Heart left ventricle (tissue), 16 donors: ENCODE data around the gene KIF5C. TPM values are rescaled to one million over a fixed set of nuclear protein-coding genes. Genes with fewer than 3 reads are reported as not detected.

Source experiments
- ATAC-seq, 4 donors: fragments of 200-7000 bp; cut with Tn5 transposase; one replicate each; pipeline ENCODE4 v1.9.1; 2020 to 2022; ENCODE audit warnings: moderate library complexity in 4 of 4, mild to moderate bottlenecking in 3 of 4, moderate number of reproducible peaks in 1 of 4
- DNase-seq, 5 donors: peaks; one replicate each; pipeline ENCODE4 v3.0.0-alpha.2; 2020
- H3K27ac ChIP-seq, 12 donors: fragments of 200-600 bp; sonication (generic) in 4 of 12; one replicate each; pipeline versions ENCODE4 v1.5.0 to v1.8.0; 2016 to 2022; ENCODE audit warnings: mild to moderate bottlenecking in 2 of 12
- H3K27me3 ChIP-seq, 9 donors: fragments of 200-600 bp; sonication (generic) in 2 of 9; one replicate each; pipeline versions ENCODE4 v1.5.1 to v1.8.0; 2016 to 2022; ENCODE audit warnings: mild to moderate bottlenecking in 3 of 9
- H3K36me3 ChIP-seq, 9 donors: fragments of 200-600 bp; sonication (generic) in 2 of 9; one replicate each; pipeline versions ENCODE4 v1.5.0 to v1.8.0; 2018 to 2022; ENCODE audit warnings: mild to moderate bottlenecking in 2 of 9
- H3K4me1 ChIP-seq, 12 donors: fragments of 200-600 bp; sonication (generic) in 4 of 12; one replicate each; pipeline versions ENCODE4 v1.5.0 to v1.8.0; 2016 to 2022; ENCODE audit warnings: mild to moderate bottlenecking in 3 of 12
- H3K4me3 ChIP-seq, 12 donors: fragments of 200-600 bp; sonication (generic) in 4 of 12; one replicate each; pipeline versions ENCODE4 v1.5.0 to v1.8.0; 2017 to 2022; ENCODE audit warnings: mild to moderate bottlenecking in 9 of 12, moderate library complexity in 4 of 12
- H3K9me3 ChIP-seq, 12 donors: fragments of 200-600 bp; sonication (generic) in 4 of 12; one replicate each; pipeline versions ENCODE4 v1.5.0 to v1.8.0; 2016 to 2022; ENCODE audit warnings: mild to moderate bottlenecking in 1 of 12
- POLR2A ChIP-seq, 2 donors: fragments of 450-650 bp; IDR thresholded peaks; one replicate each; pipeline ENCODE4 v1.6.1; 2017; ENCODE audit warnings: antibody characterized with exemption in 2 of 2, mild to moderate bottlenecking in 2 of 2, moderate library complexity in 2 of 2
- WGBS, 4 donors: extraction: QIAGEN DNeasy Blood & Tissue Kit in 2 of 4; methylation state at CpG; one replicate each; pipeline versions ENCODE4 v1.1.5 to v1.1.7; 2013 to 2018; 5-methylcytosine and 5-hydroxymethylcytosine counted together
- intact Hi-C, 10 donors: fragments of 100-400 bp; cut with DNase I; formaldehyde crosslinking; loops; one replicate each; pipeline versions ENCODE4 v1.11.1 to v1.14.2; 2022
- polyA plus RNA-seq, 2 donors: library from polyadenylated mRNA; stranded (reverse); fragments of 200-250 nt; gene quantifications; one replicate each; pipeline ENCODE4 v1.2.3, GENCODE V29; 2013
- total RNA-seq, 9 donors: library from RNA; depleted of rRNA in 2 of 9; stranded (reverse); fragments of >200 nt in 2 of 9; fragmentation: NEBNext Ultra II Directional in 3 of 9; extraction: Animal tissue kit (Norgen Biotek cat#: 25700) in 3 of 9; gene quantifications; one replicate each; pipeline versions ENCODE4 v1.1.0 to v1.2.4, GENCODE V29; 2016 to 2023
- TF ChIP-seq, protein P1 (sequence below), 12 donors: fragments of 200-600 bp; sonication (generic) in 4 of 12; IDR thresholded peaks; one replicate each; pipeline versions ENCODE4 v1.5.0 to v1.8.0; 2018 to 2022; ENCODE audit warnings: antibody characterized with exemption in 12 of 12, mild to moderate bottlenecking in 5 of 12
- donor health status: ischemic (EF 13 %, LVEDD 7.1; RV severe dilation, severe dysfunction).
- donor health status: healthy with polysubstance abuse.
- donor health status: DM: no; HTN: yes; CAD: no.
- donor health status: DM: no; HTN: no; CAD: no.
- donor health status: ischemic (EF 25% LVEDD 6.9; RV normal size, moderate dysfunction).
- donor health status: ischemic (EF 25% LVEDD 5.7; RV mildly dilated, moderate dysfunction).
- donor health status: healthy.
- donor health status: DM: yes; HTN: yes; CAD: no.
- donor health status: ischemic (EF 35%, LVEDD 5.7; RV mildly dilated, moderate dysfunction).
- donor health status: nonischemic (EF 11% LVEDD 7.7; RV severe dilation, severe dysfunction).
- donor health status: DM: yes; HTN: yes; CAD: no.
- donor health status: PGD.
- donor health status: ischemic (EF 29% LVEDD 5.4; RV normal size, mild dysfunction).
- donor health status: nonischemic (EF 23%, LVEDD 6.1; RV moderate dilation, normal function).

KIF5C gene
- total and polyA plus RNA-seq, 11 donors: 0.22 to 1.4 (median 0.48) TPM

DNA sequence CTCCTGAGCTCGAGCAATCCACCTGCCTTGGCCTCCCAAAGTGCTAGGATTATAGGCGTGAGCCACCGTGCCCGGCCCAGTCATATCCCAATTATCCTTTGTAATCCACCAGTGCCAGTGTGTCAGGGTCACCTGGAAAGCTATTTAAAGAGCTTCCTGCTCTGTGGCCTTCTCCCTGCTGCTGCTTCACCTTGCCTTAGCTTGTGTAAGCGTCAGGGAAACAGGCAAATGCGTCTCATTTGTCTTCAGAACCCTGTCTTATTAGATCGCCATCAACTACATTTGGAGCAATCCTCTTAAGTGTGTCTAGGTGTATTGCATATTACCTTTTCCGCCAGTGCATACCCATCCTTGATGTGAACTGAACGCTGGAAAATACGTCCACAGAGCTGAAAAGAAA lies 10.2 kb downstream of the KIF5C start:
- TF ChIP-seq, protein P1, sequence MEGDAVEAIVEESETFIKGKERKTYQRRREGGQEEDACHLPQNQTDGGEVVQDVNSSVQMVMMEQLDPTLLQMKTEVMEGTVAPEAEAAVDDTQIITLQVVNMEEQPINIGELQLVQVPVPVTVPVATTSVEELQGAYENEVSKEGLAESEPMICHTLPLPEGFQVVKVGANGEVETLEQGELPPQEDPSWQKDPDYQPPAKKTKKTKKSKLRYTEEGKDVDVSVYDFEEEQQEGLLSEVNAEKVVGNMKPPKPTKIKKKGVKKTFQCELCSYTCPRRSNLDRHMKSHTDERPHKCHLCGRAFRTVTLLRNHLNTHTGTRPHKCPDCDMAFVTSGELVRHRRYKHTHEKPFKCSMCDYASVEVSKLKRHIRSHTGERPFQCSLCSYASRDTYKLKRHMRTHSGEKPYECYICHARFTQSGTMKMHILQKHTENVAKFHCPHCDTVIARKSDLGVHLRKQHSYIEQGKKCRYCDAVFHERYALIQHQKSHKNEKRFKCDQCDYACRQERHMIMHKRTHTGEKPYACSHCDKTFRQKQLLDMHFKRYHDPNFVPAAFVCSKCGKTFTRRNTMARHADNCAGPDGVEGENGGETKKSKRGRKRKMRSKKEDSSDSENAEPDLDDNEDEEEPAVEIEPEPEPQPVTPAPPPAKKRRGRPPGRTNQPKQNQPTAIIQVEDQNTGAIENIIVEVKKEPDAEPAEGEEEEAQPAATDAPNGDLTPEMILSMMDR (IDR thresholded peaks at IDR 0.05): no peak
- no peak for TF ChIP-seq POLR2A (IDR thresholded peaks at IDR 0.05)
- Histone ChIP-seq H3K4me3 (no peak overlapping the region), H3K9me3 (peaks cover 0 to 11% (median 2%) of the 10 kb centered on the region in 12 donors), H3K4me1 (peaks cover 0 to 12% (median 7%) of the 10 kb centered on the region in 12 donors), H3K27me3 (peaks cover 0 to 36% (median 20%) of the 10 kb centered on the region in 9 donors), H3K36me3 (no peaks in the 10 kb centered on the region), H3K27ac (no peak overlapping the region)
- 90 to 93% (median 91%) methylated on average over 10 of the region's 10 CpGs for WGBS, 4 donors
- DNase-seq (no peak), ATAC-seq (no peak)
- intact Hi-C loops: loop anchor here in 1 of 10 donors (10.0 kb wide), 1 partner anchor 240 kb away; the partner anchor contains the start of gene EPC2

DNA sequence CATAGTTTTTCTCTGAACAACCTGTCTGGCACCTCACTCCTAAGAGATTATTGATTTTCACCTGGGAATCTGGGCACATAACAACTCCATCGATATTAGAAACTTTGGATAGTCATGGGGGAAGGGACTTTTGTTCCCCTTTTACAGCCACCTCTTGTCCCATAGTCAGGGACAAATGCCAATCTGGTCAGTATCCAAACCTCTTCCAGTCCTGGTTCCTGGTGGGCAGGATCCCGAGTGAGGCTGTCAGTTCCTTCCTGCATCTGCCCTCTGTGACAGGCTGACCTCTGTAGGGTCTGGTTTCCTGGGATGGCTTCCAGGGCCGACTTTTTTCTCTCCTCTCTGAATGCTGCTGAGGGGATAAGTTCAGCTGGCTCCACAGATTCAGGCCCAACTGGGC lies 11.0 kb downstream of the KIF5C start:
- Histone ChIP-seq H3K27ac (no peak overlapping the region), H3K9me3 (peaks cover 0 to 3% (median 0%) of the 10 kb centered on the region in 12 donors), H3K27me3 (peaks cover 0 to 43% (median 20%) of the 10 kb centered on the region in 9 donors), H3K4me3 (no peak overlapping the region), H3K4me1 (peaks cover 0 to 12% (median 7%) of the 10 kb centered on the region in 12 donors), H3K36me3 (no peaks in the 10 kb centered on the region)
- DNase-seq (no peak), ATAC-seq (no peak)
- no peak for TF ChIP-seq POLR2A (IDR thresholded peaks at IDR 0.05)
- TF ChIP-seq, protein P1 (IDR thresholded peaks at IDR 0.05): no peak
- 34 to 51% (median 40%) methylated on average over 3 of the region's 3 CpGs for WGBS, 4 donors
- intact Hi-C loops: loop anchor here in 1 of 10 donors (10.0 kb wide), 1 partner anchor 241 kb away; the partner anchor contains the start of gene EPC2

DNA sequence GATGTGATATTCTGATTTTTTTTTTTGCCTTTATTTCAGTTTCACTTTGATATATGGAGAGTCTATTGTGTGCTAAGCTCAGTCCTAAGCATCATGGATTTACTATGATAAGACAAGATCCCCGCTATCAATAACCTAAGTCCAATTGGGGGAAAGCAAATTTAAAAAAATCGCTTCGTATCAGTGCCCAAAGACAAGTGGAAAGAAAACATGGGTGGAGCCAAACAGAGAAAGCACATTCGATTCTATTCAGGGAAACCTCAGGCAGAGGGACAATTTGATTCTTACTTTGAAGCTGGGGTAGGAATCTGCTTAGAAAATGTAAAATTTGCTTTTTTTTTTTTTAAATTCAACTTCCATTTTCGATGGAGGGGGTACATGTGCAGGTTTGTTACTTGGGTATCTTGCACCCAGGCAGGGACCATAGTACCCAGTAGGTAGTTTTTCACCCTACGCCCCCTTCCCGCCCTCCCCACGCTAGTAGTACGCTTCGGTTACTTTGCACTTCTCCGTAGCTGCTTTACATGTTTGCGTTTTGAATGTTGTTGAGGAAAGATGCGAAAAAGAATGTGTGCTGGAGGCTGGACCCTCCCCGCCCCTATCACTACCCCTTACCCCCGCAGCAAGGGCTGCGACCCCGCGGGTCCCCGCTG lies 12.4 kb downstream of the KIF5C start:
- Histone ChIP-seq H3K9me3 (peaks cover 0 to 9% (median 2%) of the 10 kb centered on the region in 12 donors), H3K27me3 (peaks cover 0 to 45% (median 20%) of the 10 kb centered on the region in 9 donors), H3K36me3 (no peaks in the 10 kb centered on the region), H3K4me1 (peaks cover 0 to 12% (median 7%) of the 10 kb centered on the region in 12 donors), H3K27ac (no peak overlapping the region), H3K4me3 (peak overlapping the region; percentile 20 to 57 (median 46))
- 11 to 16% (median 13%) methylated on average over 19 of the region's 19 CpGs for WGBS, 4 donors
- ATAC-seq (no peak), DNase-seq (no peak)
- intact Hi-C loops: loop anchor here in 1 of 10 donors (10.0 kb wide), 1 partner anchor 243 kb away; the partner anchor contains the start of gene EPC2
- TF ChIP-seq, protein P1 (IDR thresholded peaks at IDR 0.05): no peak
- no peak for TF ChIP-seq POLR2A (IDR thresholded peaks at IDR 0.05)

DNA sequence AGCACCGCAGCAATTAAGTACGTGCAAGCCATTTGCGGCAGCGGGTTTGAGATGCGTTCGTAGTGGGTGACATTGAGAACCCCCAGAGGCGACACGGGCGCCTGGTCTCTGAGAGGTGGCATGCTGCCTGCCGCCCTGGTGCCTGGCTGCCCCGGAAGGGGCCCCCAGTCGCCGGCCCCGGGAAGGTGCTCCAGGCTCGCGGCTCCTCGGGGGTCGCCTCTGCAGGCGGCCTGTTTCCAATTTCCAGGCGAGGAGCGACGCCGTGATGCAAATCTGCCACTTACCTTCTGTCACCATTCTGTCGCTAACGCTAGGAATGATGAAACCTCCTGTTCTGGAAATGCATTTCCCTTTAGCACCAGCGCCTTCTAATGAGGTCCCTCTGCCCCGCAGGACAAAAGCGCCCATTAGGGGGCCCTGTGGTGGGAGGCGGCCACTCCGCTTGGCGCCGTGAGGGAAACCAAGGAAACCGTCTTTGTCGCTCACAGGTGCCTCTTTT lies 13.0 kb downstream of the KIF5C start:
- no peak for DNase-seq
- intact Hi-C loops: loop anchor here in 1 of 10 donors (10.0 kb wide), 1 partner anchor 243 kb away; the partner anchor contains the start of gene EPC2
- WGBS, 4 donors: 4 to 13% (median 7%) methylated on average over 16 to 34 of the region's 34 CpGs
- H3K4me3 ChIP-seq: peak overlapping the region; percentile 20 to 57 (median 46)
- no peaks in the 10 kb centered on the region for H3K36me3 ChIP-seq
- H3K9me3 ChIP-seq: peaks cover 0 to 15% (median 7%) of the 10 kb centered on the region in 12 donors
- peaks cover 0 to 45% (median 20%) of the 10 kb centered on the region in 9 donors for H3K27me3 ChIP-seq
- TF ChIP-seq POLR2A (IDR thresholded peaks at IDR 0.05): no peak
- TF ChIP-seq, protein P1 (IDR thresholded peaks at IDR 0.05): peak in 1 of 12 donors; percentile 12
- ATAC-seq: no peak
- H3K27ac ChIP-seq: no peak overlapping the region
- peaks cover 0 to 12% (median 7%) of the 10 kb centered on the region in 12 donors for H3K4me1 ChIP-seq
